GM23248 (cell line): ENCODE data around the gene SGPL1.

Experiments used
- EZH2 ChIP-seq: fragments of 200-600 bp; sonication (generic); IDR thresholded peaks from 2 replicates; pipeline ENCODE4 v1.6.1; 2018; ENCODE audit warnings: antibody characterized with exemption, mild to moderate bottlenecking; ENCODE audit not compliant: insufficient read depth, poor library complexity, severe bottlenecking
- EZH2phosphoT487 ChIP-seq: fragments of 200-600 bp; sonication (generic); IDR thresholded peaks from 2 replicates; pipeline ENCODE4 v1.6.1; 2018; ENCODE audit warnings: antibody characterized with exemption, moderate library complexity, mild to moderate bottlenecking, low read depth; ENCODE audit not compliant: insufficient read depth

DNA sequence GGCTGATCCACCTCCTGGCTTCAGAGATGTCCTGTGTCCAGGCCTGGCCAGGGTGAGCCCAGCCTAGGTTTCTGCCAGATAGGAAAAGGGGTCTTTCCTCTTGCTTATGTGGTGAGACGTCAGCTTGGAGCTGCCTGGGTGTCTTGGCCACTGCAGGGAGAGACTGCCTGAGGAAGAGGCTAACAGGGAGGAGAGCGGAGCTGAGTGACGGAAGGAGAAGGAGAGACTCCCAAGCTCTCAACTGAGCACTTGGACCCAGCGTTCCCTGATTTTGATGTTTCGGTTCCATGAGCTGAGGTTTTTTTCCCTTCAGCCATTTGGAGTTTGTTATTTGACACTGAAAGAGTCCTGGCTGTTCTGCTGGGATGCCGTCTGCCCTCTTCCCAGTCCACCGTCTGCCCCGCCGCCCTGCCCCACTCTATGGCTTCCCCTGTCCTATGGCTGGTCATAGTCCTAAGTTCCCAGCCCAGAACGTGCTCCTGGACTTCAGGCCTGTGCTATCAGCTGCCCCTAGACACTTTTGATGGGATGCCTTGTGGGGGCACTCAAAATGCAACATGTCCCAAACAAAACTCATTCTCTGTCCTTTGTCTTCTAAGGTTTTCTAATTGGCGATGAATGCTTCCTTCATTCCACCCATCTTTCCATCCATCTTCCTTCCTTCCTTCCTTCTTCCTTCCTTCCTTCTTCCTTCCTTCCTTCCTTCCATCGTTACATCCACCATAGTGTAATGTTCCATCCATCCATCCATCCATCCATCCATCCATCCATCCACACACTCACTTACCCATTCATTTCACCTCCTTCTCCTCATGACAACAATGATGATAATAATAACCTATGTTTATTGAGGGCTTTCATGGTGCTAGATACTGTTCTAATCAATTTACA is 92.9 kb downstream of the SGPL1 start:
- TF ChIP-seq EZH2 (no peak), EZH2phosphoT487 (no peak)
